AG04449 (cell line): ENCODE results near the gene CDK5RAP1.

Experiments used
- CTCF ChIA-PET: fragments of 350-600 bp; formaldehyde crosslinking; extraction: SDS; loops from one replicate; lab custom pipeline; 2021; ENCODE audit warnings: antibody characterized with exemption; lab: Yijun Ruan, JAX
- POLR2A ChIA-PET: fragments of 400-600, 350-600 bp; formaldehyde crosslinking; extraction: SDS; loops from one replicate; lab custom pipeline; 2020; ENCODE audit warnings: antibody characterized with exemption, inconsistent platforms; lab: Yijun Ruan, JAX
- DNase-seq: peaks from one replicate; pipeline ENCODE4 v3.0.0-alpha.2; 2010; ENCODE audit warnings: low read depth, low spot score
- H3K4me3 ChIP-seq: 2 replicates; pipeline ENCODE4 v1.5.1; 2011; ENCODE audit warnings: low read depth, mild to moderate bottlenecking, control low read depth, low read length
- CTCF ChIP-seq: IDR thresholded peaks from one replicate; pipeline ENCODE4 v1.5.1; 2011; ENCODE audit warnings: mild to moderate bottlenecking, moderate library complexity, low read length, control low read depth, inconsistent platforms; ENCODE audit not compliant: insufficient read depth; ENCODE audit errors: missing control alignments

The CDK5RAP1 gene

GRCh38 chr20:33349493-33349892 is 51.8 kb downstream of the CDK5RAP1 start:
- CTCF ChIA-PET: no interaction called here
- no peak for TF ChIP-seq CTCF
- H3K4me3 ChIP-seq: no peak overlapping the region
- POLR2A ChIA-PET: no interaction called here
- no peak for DNase-seq

GRCh38 chr20:33348136-33348937 is 53.0 kb downstream of the CDK5RAP1 start:
- DNase-seq: no peak
- H3K4me3 ChIP-seq: no peak overlapping the region
- POLR2A ChIA-PET: no interaction called here
- TF ChIP-seq CTCF: no peak
- CTCF ChIA-PET: no interaction called here

GRCh38 chr20:33345342-33345741 is 56.0 kb downstream of the CDK5RAP1 start:
- TF ChIP-seq CTCF: no peak
- ChIA-PET CTCF (no interaction called here), POLR2A (no interaction called here)
- no peak overlapping the region for H3K4me3 ChIP-seq
- DNase-seq: no peak

GRCh38 chr20:33343521-33343920 is 57.8 kb downstream of the CDK5RAP1 start:
- H3K4me3 ChIP-seq: no peak overlapping the region
- TF ChIP-seq CTCF: no peak
- ChIA-PET POLR2A (no interaction called here), CTCF (no interaction called here)
- DNase-seq: no peak

- ChIA-PET POLR2A (no interaction called here), CTCF (no interaction called here)
- TF ChIP-seq CTCF: no peak
- H3K4me3 ChIP-seq: no peak overlapping the region
- DNase-seq: no peak
These were observed 61.7 kb downstream of the CDK5RAP1 start for GRCh38 chr20:33339515-33340058.

- TF ChIP-seq CTCF: no peak
- DNase-seq: no peak
- H3K4me3 ChIP-seq: no peak overlapping the region
- ChIA-PET POLR2A (no interaction called here), CTCF (no interaction called here)
These were observed 62.7 kb downstream of the CDK5RAP1 start for GRCh38 chr20:33338467-33339258.
